Measurements from ENCODE around the gene ETHE1. TPM values are rescaled to one million over a fixed set of nuclear protein-coding genes. Genes with fewer than 3 reads are reported as not detected.

The ETHE1 gene
- total RNA-seq, 2 donors from 2014 or later = 13.0 to 15.2 TPM

DNA sequence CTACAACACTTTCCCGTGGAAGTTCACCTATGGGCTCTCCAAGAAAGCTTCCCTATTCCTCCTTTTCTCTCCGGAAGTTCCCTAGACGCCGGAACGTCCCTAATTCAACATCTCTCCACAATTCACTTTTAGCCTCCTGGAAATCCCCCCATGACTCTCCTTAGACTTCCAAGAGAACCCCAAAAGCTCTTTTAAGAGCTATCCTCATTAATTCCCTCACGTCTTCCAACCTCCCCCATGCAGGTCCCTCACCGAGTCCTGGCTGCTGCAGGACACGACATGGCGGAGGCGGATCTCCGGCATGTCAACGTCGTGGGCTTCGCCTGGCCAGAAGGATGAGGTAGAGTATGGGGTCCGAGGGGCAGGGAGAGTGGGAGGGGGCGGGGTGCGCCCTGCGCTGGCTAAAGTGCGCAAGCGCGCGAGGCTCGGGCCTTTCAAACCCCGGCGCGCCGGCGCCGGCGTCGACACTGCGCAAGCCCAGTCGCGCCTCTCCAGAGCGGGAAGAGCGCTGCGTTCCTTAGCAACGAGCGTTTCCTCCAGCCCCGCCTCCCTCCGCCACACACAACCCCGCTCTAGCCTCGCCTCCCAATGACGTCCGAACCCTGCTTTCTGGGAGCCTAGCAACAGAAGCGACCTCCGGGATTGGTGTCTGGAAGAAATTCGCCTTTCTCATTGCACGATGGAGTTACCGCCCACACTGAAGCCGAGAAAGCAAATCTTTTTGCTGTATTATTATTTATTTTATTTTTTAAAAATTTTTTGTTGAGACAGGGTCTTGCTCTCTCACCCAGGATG, 48.4 kb upstream of the ETHE1 start, which contains the start of the genes PINLYP and XRCC1:
Gene PINLYP (plus strand): TSS at position 646 of the 795 bp plus-strand sequence. CDS start 1,391 bp downstream, outside the sequence.
Gene XRCC1 (minus strand): TSS at position 372 of the 795 bp plus-strand sequence. CDS start 69 bp downstream, at position 303.
- peak within 1 kb of the TSS; percentile 94 for H3K4me3 Mint-ChIP-seq
- H3K27ac Mint-ChIP-seq = peak within 1 kb of the TSS; percentile 96
- H3K4me3 ChIP-seq (ENCODE audit: low read length) = peak within 1 kb of the TSS; percentile 99
- H3K9ac ChIP-seq (ENCODE audit: extremely low read depth, low read length, poor library complexity, severe bottlenecking) = peak within 1 kb of the TSS; percentile 91
- WGBS, 2 experiments (ENCODE audit: insufficient coverage in 1 of 2, insufficient read length in 1 of 2) = 1% methylated on average over 19 to 51 of the region's 51 CpGs
- no peaks in the 10 kb centered on the region for H3K9me3 Mint-ChIP-seq
- H3K4me1 ChIP-seq (ENCODE audit: control insufficient read depth, insufficient read depth, low read length) = peaks cover 4% of the 10 kb centered on the region
- H3K36me3 ChIP-seq (ENCODE audit: control insufficient read depth, insufficient read depth, low read length) = peaks cover 21% of the 10 kb centered on the region
- H3K27me3 ChIP-seq (ENCODE audit: control insufficient read depth, insufficient read depth, low read length, poor library complexity, severe bottlenecking) = no peaks in the 10 kb centered on the region
- TF ChIP-seq, protein P1, sequence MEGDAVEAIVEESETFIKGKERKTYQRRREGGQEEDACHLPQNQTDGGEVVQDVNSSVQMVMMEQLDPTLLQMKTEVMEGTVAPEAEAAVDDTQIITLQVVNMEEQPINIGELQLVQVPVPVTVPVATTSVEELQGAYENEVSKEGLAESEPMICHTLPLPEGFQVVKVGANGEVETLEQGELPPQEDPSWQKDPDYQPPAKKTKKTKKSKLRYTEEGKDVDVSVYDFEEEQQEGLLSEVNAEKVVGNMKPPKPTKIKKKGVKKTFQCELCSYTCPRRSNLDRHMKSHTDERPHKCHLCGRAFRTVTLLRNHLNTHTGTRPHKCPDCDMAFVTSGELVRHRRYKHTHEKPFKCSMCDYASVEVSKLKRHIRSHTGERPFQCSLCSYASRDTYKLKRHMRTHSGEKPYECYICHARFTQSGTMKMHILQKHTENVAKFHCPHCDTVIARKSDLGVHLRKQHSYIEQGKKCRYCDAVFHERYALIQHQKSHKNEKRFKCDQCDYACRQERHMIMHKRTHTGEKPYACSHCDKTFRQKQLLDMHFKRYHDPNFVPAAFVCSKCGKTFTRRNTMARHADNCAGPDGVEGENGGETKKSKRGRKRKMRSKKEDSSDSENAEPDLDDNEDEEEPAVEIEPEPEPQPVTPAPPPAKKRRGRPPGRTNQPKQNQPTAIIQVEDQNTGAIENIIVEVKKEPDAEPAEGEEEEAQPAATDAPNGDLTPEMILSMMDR (conservative IDR thresholded peaks at IDR 0.05) = no peak
- peak; percentile 99 for DNase-seq
- peaks cover 26% of the 10 kb centered on the region for H3K36me3 Mint-ChIP-seq (ENCODE audit: low read depth)
- no peaks in the 10 kb centered on the region for H3K9me3 ChIP-seq (ENCODE audit: control insufficient read depth, low read length)
- H3K4me1 Mint-ChIP-seq = peaks cover 25% of the 10 kb centered on the region
- peak within 1 kb of the TSS; percentile 50 for H3K27ac ChIP-seq (ENCODE audit: low read depth, low read length)
- H3K27me3 Mint-ChIP-seq (ENCODE audit: insufficient read depth) = peaks cover 5% of the 10 kb centered on the region

DNA sequence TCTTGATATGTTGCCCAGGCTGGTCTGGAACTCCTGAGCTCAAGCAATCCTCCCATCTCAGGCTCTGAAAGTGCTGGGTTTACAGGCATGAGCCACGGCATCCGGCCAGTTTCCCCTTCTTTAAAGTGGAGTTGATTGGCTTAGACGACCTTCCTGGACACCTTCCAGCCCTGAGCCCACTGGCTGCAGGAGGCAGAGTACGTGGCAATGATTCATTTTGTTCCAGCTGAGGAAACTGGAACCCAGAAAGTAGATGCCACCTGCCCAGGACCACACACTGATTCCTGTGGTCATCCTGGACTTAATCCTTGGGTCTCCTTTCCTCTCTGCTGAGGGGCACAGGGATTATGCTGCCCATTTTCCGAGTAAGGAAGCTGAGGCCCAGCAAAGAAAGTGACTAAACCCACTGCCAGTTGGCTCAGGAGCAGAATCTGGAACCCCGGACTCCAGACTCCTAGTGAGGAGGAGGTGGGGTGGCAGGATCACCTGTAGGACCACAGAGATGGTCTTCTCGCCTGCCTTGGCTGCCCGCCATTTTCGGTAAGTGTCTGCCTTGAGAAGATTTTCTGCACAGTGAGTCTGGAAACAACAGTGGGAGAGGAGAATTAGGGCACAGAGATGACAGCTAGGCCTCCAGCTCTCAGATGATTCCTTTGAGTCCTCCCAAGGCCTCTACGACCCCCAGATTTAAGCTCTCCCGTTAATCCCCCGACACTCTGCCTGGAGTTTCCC, 47.6 kb upstream of the ETHE1 start:
- no peaks in the 10 kb centered on the region for H3K9me3 Mint-ChIP-seq
- peaks cover 30% of the 10 kb centered on the region for H3K36me3 Mint-ChIP-seq (ENCODE audit: low read depth)
- Histone ChIP-seq H3K36me3 (ENCODE audit: control insufficient read depth, insufficient read depth, low read length) (peaks cover 21% of the 10 kb centered on the region), H3K27ac (ENCODE audit: low read depth, low read length) (no peak overlapping the region), H3K9ac (ENCODE audit: extremely low read depth, low read length, poor library complexity, severe bottlenecking) (peak overlapping the region; percentile 91), H3K27me3 (ENCODE audit: control insufficient read depth, insufficient read depth, low read length, poor library complexity, severe bottlenecking) (no peaks in the 10 kb centered on the region), H3K4me3 (ENCODE audit: low read length) (peak overlapping the region; percentile 99), H3K4me1 (ENCODE audit: control insufficient read depth, insufficient read depth, low read length) (peaks cover 4% of the 10 kb centered on the region), H3K9me3 (ENCODE audit: control insufficient read depth, low read length) (no peaks in the 10 kb centered on the region)
- H3K27ac Mint-ChIP-seq = peak overlapping the region; percentile 96
- H3K4me1 Mint-ChIP-seq = peaks cover 23% of the 10 kb centered on the region
- TF ChIP-seq, protein P1 (conservative IDR thresholded peaks at IDR 0.05) = no peak
- H3K4me3 Mint-ChIP-seq = peak overlapping the region; percentile 94
- WGBS, 2 experiments (ENCODE audit: insufficient coverage in 1 of 2, insufficient read length in 1 of 2) = 64 to 65% methylated on average over 12 of the region's 12 CpGs
- H3K27me3 Mint-ChIP-seq (ENCODE audit: insufficient read depth) = peaks cover 5% of the 10 kb centered on the region
- no peak for DNase-seq

DNA sequence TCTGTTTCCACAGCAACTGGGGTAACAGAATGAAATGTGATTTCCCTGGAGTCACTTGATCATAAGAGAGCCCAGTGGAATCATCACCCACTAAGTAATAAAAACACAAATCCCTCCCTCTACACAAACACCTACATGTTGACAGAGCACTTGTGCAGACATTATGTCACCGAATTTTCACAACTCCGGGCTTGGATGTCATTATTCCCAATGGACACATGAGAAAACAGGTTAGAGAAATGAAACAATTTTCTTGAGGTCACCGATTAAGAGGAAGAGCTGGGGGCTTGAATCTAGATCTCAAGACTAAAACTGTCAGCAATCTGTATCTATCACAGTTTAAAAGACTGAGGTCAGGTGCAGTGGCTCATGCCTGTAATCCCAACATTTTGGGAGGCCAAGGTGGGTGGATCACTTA, 45.2 kb upstream of the ETHE1 start:
- Mint-ChIP-seq H3K27me3 (ENCODE audit: insufficient read depth) (no peaks in the 10 kb centered on the region), H3K27ac (no peak overlapping the region), H3K9me3 (no peaks in the 10 kb centered on the region), H3K4me1 (peaks cover 14% of the 10 kb centered on the region), H3K36me3 (ENCODE audit: low read depth) (peaks cover 26% of the 10 kb centered on the region), H3K4me3 (no peak overlapping the region)
- Histone ChIP-seq H3K27ac (ENCODE audit: low read depth, low read length) (no peak overlapping the region), H3K9ac (ENCODE audit: extremely low read depth, low read length, poor library complexity, severe bottlenecking) (no peak overlapping the region), H3K27me3 (ENCODE audit: control insufficient read depth, insufficient read depth, low read length, poor library complexity, severe bottlenecking) (no peaks in the 10 kb centered on the region), H3K36me3 (ENCODE audit: control insufficient read depth, insufficient read depth, low read length) (peaks cover 21% of the 10 kb centered on the region), H3K4me1 (ENCODE audit: control insufficient read depth, insufficient read depth, low read length) (peaks cover 4% of the 10 kb centered on the region), H3K4me3 (ENCODE audit: low read length) (no peak overlapping the region), H3K9me3 (ENCODE audit: control insufficient read depth, low read length) (no peaks in the 10 kb centered on the region)
- DNase-seq = no peak
- TF ChIP-seq, protein P1 (conservative IDR thresholded peaks at IDR 0.05) = no peak
- 96 to 100% methylated on average over 3 of the region's 3 CpGs for WGBS, 2 experiments (ENCODE audit: insufficient coverage in 1 of 2, insufficient read length in 1 of 2)

Data from endodermal cell (in vitro differentiated cells).